ENCODE measurements around the gene ZDHHC1. TPM values are rescaled to one million over a fixed set of nuclear protein-coding genes. Genes with fewer than 3 reads are reported as not detected.
A peak's percentile ranks its signal among the peaks of the same experiment; 100 is the strongest.

ZDHHC1 gene
- total and polyA plus RNA-seq, 2 of the 13 experiments (the other 11 are each of a cell fraction or from before 2014, with no cell fraction given), result 0.51 to 1.1 TPM

DNA sequence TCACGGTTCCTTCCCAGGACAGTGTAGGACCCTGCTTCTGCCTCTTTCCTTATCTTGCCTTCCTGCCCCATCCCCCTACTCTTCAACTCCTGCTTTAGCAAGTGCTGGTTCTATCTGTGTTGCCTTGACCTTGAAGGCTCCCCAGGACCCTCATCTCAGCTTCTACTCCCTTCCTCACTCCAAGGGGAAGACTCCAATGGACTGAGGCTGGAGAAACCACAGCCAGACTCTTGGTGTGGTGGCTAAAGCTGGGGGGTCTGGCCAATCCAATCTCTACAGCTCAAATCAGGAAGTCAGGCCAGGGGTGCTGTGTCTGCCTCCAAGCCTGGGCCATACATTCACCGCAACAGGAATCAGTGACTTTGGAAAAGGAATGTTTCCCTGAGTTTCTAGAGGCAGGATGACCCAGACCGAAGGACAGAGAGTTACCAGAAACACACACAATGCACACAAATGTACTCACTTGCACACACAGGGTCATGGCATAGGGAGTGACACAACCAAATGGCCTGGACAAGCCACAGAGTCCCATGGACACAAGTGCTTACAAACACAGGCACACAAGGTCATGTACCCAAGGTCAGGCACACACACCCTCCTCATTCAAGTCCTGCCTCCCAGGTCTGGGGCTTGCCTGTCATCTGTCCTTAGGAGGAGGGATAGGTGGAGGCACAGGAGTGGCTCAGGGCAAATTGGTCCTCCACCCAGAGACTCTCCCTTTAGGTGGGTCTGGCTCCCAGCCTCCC is 12.9 kb upstream of the ZDHHC1 start (continued):
- TF ChIP-seq, protein P1, sequence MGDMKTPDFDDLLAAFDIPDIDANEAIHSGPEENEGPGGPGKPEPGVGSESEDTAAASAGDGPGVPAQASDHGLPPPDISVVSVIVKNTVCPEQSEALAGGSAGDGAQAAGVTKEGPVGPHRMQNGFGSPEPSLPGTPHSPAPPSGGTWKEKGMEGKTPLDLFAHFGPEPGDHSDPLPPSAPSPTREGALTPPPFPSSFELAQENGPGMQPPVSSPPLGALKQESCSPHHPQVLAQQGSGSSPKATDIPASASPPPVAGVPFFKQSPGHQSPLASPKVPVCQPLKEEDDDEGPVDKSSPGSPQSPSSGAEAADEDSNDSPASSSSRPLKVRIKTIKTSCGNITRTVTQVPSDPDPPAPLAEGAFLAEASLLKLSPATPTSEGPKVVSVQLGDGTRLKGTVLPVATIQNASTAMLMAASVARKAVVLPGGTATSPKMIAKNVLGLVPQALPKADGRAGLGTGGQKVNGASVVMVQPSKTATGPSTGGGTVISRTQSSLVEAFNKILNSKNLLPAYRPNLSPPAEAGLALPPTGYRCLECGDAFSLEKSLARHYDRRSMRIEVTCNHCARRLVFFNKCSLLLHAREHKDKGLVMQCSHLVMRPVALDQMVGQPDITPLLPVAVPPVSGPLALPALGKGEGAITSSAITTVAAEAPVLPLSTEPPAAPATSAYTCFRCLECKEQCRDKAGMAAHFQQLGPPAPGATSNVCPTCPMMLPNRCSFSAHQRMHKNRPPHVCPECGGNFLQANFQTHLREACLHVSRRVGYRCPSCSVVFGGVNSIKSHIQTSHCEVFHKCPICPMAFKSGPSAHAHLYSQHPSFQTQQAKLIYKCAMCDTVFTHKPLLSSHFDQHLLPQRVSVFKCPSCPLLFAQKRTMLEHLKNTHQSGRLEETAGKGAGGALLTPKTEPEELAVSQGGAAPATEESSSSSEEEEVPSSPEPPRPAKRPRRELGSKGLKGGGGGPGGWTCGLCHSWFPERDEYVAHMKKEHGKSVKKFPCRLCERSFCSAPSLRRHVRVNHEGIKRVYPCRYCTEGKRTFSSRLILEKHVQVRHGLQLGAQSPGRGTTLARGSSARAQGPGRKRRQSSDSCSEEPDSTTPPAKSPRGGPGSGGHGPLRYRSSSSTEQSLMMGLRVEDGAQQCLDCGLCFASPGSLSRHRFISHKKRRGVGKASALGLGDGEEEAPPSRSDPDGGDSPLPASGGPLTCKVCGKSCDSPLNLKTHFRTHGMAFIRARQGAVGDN (CRISPR knock-in tag; IDR thresholded peaks at IDR 0.05), result no peak
- TF ChIP-seq ARHGAP35 (CRISPR knock-in tag; IDR thresholded peaks at IDR 0.05; ENCODE audit: borderline replicate concordance), result no peak
- TF ChIP-seq ZNF12 (CRISPR knock-in tag; IDR thresholded peaks at IDR 0.05), result no peak
- TF ChIP-seq, protein P2, sequence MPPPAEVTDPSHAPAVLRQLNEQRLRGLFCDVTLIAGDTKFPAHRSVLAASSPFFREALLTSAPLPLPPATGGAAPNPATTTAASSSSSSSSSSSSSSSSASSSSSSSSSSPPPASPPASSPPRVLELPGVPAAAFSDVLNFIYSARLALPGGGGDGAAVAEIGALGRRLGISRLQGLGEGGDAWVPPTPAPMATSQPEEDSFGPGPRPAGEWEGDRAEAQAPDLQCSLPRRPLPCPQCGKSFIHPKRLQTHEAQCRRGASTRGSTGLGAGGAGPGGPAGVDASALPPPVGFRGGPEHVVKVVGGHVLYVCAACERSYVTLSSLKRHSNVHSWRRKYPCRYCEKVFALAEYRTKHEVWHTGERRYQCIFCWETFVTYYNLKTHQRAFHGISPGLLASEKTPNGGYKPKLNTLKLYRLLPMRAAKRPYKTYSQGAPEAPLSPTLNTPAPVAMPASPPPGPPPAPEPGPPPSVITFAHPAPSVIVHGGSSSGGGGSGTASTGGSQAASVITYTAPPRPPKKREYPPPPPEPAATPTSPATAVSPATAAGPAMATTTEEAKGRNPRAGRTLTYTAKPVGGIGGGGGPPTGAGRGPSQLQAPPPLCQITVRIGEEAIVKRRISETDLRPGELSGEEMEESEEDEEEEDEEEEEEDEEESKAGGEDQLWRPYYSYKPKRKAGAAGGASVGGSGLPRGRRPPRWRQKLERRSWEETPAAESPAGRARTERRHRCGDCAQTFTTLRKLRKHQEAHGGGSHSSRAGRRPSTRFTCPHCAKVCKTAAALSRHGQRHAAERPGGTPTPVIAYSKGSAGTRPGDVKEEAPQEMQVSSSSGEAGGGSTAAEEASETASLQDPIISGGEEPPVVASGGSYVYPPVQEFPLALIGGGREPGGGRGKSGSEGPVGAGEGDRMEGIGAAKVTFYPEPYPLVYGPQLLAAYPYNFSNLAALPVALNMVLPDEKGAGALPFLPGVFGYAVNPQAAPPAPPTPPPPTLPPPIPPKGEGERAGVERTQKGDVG (CRISPR knock-in tag; IDR thresholded peaks at IDR 0.05; ENCODE audit: borderline replicate concordance), result 0 out of 2 replicates have a peak, but pooled peaks have one; percentile 18
- TF ChIP-seq, protein P3, sequence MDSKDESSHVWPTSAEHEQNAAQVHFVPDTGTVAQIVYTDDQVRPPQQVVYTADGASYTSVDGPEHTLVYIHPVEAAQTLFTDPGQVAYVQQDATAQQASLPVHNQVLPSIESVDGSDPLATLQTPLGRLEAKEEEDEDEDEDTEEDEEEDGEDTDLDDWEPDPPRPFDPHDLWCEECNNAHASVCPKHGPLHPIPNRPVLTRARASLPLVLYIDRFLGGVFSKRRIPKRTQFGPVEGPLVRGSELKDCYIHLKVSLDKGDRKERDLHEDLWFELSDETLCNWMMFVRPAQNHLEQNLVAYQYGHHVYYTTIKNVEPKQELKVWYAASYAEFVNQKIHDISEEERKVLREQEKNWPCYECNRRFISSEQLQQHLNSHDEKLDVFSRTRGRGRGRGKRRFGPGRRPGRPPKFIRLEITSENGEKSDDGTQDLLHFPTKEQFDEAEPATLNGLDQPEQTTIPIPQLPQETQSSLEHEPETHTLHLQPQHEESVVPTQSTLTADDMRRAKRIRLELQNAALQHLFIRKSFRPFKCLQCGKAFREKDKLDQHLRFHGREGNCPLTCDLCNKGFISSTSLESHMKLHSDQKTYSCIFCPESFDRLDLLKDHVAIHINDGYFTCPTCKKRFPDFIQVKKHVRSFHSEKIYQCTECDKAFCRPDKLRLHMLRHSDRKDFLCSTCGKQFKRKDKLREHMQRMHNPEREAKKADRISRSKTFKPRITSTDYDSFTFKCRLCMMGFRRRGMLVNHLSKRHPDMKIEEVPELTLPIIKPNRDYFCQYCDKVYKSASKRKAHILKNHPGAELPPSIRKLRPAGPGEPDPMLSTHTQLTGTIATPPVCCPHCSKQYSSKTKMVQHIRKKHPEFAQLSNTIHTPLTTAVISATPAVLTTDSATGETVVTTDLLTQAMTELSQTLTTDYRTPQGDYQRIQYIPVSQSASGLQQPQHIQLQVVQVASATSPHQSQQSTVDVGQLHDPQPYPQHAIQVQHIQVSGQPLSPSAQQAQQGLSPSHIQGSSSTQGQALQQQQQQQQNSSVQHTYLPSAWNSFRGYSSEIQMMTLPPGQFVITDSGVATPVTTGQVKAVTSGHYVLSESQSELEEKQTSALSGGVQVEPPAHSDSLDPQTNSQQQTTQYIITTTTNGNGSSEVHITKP (CRISPR knock-in tag; IDR thresholded peaks at IDR 0.05; ENCODE audit: low read depth), result 0 out of 2 replicates have a peak, but pooled peaks have one; percentile 15
- peak; percentile 49; the same call in 1 of the 2 replicates for TF ChIP-seq HDAC2 (CRISPR knock-in tag; IDR thresholded peaks at IDR 0.05)
- no peak for TF ChIP-seq ZNF709 (CRISPR knock-in tag; IDR thresholded peaks at IDR 0.05)
- no peak for TF ChIP-seq ZFYVE20 (CRISPR knock-in tag; IDR thresholded peaks at IDR 0.05; ENCODE audit: borderline replicate concordance, low read depth)
- TF ChIP-seq SAFB2 (CRISPR knock-in tag; IDR thresholded peaks at IDR 0.05; ENCODE audit: borderline replicate concordance, low read depth), result no peak
- TF ChIP-seq TEAD2 (CRISPR knock-in tag; IDR thresholded peaks at IDR 0.05), result no peak
- TF ChIP-seq, protein P4, sequence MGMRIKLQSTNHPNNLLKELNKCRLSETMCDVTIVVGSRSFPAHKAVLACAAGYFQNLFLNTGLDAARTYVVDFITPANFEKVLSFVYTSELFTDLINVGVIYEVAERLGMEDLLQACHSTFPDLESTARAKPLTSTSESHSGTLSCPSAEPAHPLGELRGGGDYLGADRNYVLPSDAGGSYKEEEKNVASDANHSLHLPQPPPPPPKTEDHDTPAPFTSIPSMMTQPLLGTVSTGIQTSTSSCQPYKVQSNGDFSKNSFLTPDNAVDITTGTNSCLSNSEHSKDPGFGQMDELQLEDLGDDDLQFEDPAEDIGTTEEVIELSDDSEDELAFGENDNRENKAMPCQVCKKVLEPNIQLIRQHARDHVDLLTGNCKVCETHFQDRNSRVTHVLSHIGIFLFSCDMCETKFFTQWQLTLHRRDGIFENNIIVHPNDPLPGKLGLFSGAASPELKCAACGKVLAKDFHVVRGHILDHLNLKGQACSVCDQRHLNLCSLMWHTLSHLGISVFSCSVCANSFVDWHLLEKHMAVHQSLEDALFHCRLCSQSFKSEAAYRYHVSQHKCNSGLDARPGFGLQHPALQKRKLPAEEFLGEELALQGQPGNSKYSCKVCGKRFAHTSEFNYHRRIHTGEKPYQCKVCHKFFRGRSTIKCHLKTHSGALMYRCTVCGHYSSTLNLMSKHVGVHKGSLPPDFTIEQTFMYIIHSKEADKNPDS (CRISPR knock-in tag; IDR thresholded peaks at IDR 0.05), result no peak
- TF ChIP-seq ZNF180 (CRISPR knock-in tag; IDR thresholded peaks at IDR 0.05; ENCODE audit: borderline replicate concordance, low read depth), result no peak
- no peak for TF ChIP-seq PHF8 (CRISPR knock-in tag; IDR thresholded peaks at IDR 0.05)
- TF ChIP-seq ZMAT3 (CRISPR knock-in tag; conservative IDR thresholded peaks at IDR 0.05), result 0 out of 2 replicates have a peak, but pooled peaks have one; percentile 15
- 0 out of 2 replicates have a peak, but pooled peaks have one; percentile 14 for TF ChIP-seq ZNF143 (CRISPR knock-in tag; IDR thresholded peaks at IDR 0.05)

Data from HepG2 (cell line).